A549 (cell line): ENCODE results near the gene SMG6. TPM values are rescaled to one million over a fixed set of nuclear protein-coding genes. Genes with fewer than 3 reads are reported as not detected.

ENCODE experiments used
- ATAC-seq, 2 experiments: fragments of 200-7000 bp in 1 of 2; fragments of >200 bp in 1 of 2; cut with Nextera tagmentation in 1 of 2; cut with Tn5 transposase in 1 of 2; 3 replicates each; pipeline versions ENCODE4 v1.8.0 to v1.9.1; 2018 to 2020; ENCODE audit warnings: mild to moderate bottlenecking in 1 of 2, moderate library complexity in 1 of 2
- CTCF ChIA-PET: fragments of 300-600 bp; sonication (Branson Sonifier 250); formaldehyde crosslinking; extraction: SDS; loops from one replicate; lab custom pipeline; 2021; ENCODE audit warnings: antibody characterized with exemption, inconsistent platforms; lab: Yijun Ruan, JAX
- POLR2A ChIA-PET: fragments of 350-600 bp; formaldehyde crosslinking; extraction: SDS; loops from one replicate; lab custom pipeline; 2021; ENCODE audit warnings: antibody characterized with exemption, inconsistent platforms; lab: Yijun Ruan, JAX
- DNase-seq, 2 experiments: peaks; one replicate each; pipeline versions ENCODE4 v3.0.0 to v3.0.0-alpha.2; 2011 to 2016; ENCODE audit warnings: low read depth in 1 of 2, low spot score in 1 of 2
- FAIRE-seq: peaks from 2 replicates; lab custom pipeline; 2011; peaks lifted over from hg19 to GRCh38; lab: Jason Lieb, UNC
- H3K27ac ChIP-seq, 2 experiments: fragments of >200 bp; sonication (Bioruptor Twin); formaldehyde crosslinking; 3 replicates each; pipeline ENCODE4 v1.5.1; 2016 to 2017
- H3K4me1 ChIP-seq: fragments of >200 bp; sonication (Bioruptor Twin); formaldehyde crosslinking; 3 replicates; pipeline ENCODE4 v1.6.1; 2016
- H3K4me2 ChIP-seq: fragments of >200 bp; sonication (Bioruptor Twin); formaldehyde crosslinking; 3 replicates; pipeline ENCODE4 v1.6.1; 2016
- H3K4me3 ChIP-seq: fragments of >200 bp; sonication (Bioruptor Twin); formaldehyde crosslinking; 3 replicates; pipeline ENCODE4 v1.5.1; 2016
- H3K9me3 ChIP-seq: fragments of >200 bp; sonication (Bioruptor Twin); formaldehyde crosslinking; 3 replicates; pipeline ENCODE4 v1.6.1; 2016
- CBX8 ChIP-seq: fragments of 200-600 bp; sonication (generic); IDR thresholded peaks from 2 replicates; pipeline ENCODE4 v1.6.1; 2016
- CEBPB ChIP-seq, 2 experiments: fragments of >200 bp in 1 of 2; sonication (Bioruptor Twin) in 1 of 2; formaldehyde crosslinking in 1 of 2; IDR thresholded peaks; 2 replicates each; pipeline ENCODE4 v1.6.1; 2012 to 2016
- CHD2 ChIP-seq: fragments of 150-350 bp; IDR thresholded peaks from 2 replicates; pipeline ENCODE4 v1.6.1; 2014; ENCODE audit warnings: low read length; ENCODE audit not compliant: partially characterized antibody
- CTCF ChIP-seq: fragments of >200 bp; sonication (Bioruptor Twin); formaldehyde crosslinking; IDR thresholded peaks from 3 replicates; pipeline ENCODE4 v1.5.1; 2016
- FOXS1 ChIP-seq: fragments of 250-450 bp; sonication (Bioruptor Pico); IDR thresholded peaks from 2 replicates; pipeline ENCODE4 v1.5.0; 2020; ENCODE audit warnings: mild to moderate bottlenecking, moderate library complexity
- GATA3 ChIP-seq: IDR thresholded peaks from 2 replicates; pipeline ENCODE4 v1.6.1; 2012; ENCODE audit warnings: borderline replicate concordance
- HMGXB4 ChIP-seq: fragments of 250-450 bp; sonication (Bioruptor Pico); IDR thresholded peaks from 2 replicates; pipeline ENCODE4 v1.5.0; 2021; ENCODE audit warnings: mild to moderate bottlenecking, moderate library complexity, borderline replicate concordance
- HOXA7 ChIP-seq: fragments of 250-450 bp; sonication (Bioruptor Pico); IDR thresholded peaks from 2 replicates; pipeline ENCODE4 v1.5.0; 2020; ENCODE audit warnings: mild to moderate bottlenecking, moderate library complexity
- JUNB ChIP-seq: fragments of >200 bp; sonication (Bioruptor Twin); formaldehyde crosslinking; IDR thresholded peaks from 2 replicates; pipeline ENCODE4 v1.6.1; 2016
- KDM5A ChIP-seq: fragments of 200-600 bp; sonication (generic); IDR thresholded peaks from 2 replicates; pipeline ENCODE4 v1.6.1; 2016; ENCODE audit warnings: antibody characterized with exemption, mild to moderate bottlenecking
- MAFK ChIP-seq: fragments of 450-650 bp; IDR thresholded peaks from 2 replicates; pipeline ENCODE4 v1.6.1; 2014; ENCODE audit not compliant: partially characterized antibody
- MAX ChIP-seq: IDR thresholded peaks from 2 replicates; pipeline ENCODE4 v1.6.1; 2012
- MYC ChIP-seq: IDR thresholded peaks from 2 replicates; pipeline ENCODE4 v1.6.1; 2012; ENCODE audit warnings: mild to moderate bottlenecking, inconsistent platforms, low read length, improper control_type of control experiment, borderline replicate concordance
- PBX3 ChIP-seq: IDR thresholded peaks from 2 replicates; pipeline ENCODE4 v1.6.1; 2012
- RAD21 ChIP-seq, 2 experiments: fragments of >200 bp in 1 of 2; sonication (Bioruptor Twin) in 1 of 2; formaldehyde crosslinking in 1 of 2; IDR thresholded peaks in 1 of 2; conservative IDR thresholded peaks in 1 of 2; 2 replicates in 1 of 2; 3 replicates in 1 of 2; pipeline ENCODE4 v1.6.1; 2012 to 2018; ENCODE audit warnings: inconsistent platforms in 1 of 2
- RARB ChIP-seq: fragments of 250-450 bp; sonication (Bioruptor Pico); IDR thresholded peaks from 2 replicates; pipeline ENCODE4 v1.8.0; 2021; ENCODE audit warnings: mild to moderate bottlenecking, moderate library complexity
- RCOR1 ChIP-seq: fragments of 150-350 bp; IDR thresholded peaks from 2 replicates; pipeline ENCODE4 v1.6.1; 2014; ENCODE audit warnings: antibody characterized with exemption, low read length, low read depth
- REST ChIP-seq: fragments of 200-600 bp; sonication (generic); IDR thresholded peaks from 2 replicates; pipeline ENCODE4 v1.6.1; 2016; ENCODE audit warnings: antibody characterized with exemption, mild to moderate bottlenecking, moderate library complexity
- ZC3H11A ChIP-seq: fragments of 450-650 bp; IDR thresholded peaks from 2 replicates; pipeline ENCODE4 v1.6.1; 2014; ENCODE audit warnings: antibody characterized with exemption, mild to moderate bottlenecking
- WGBS: methylation state at CpG from one replicate; pipeline ENCODE4 v1.1.6; 2017; ENCODE audit errors: missing lambda C conversion rate; 5-methylcytosine and 5-hydroxymethylcytosine counted together
- polyA plus RNA-seq, 4 experiments: library from polyadenylated mRNA; depleted of rRNA in 3 of 4; stranded (reverse); fragments of >200 nt; fragmentation: RNase III in 1 of 4; extraction: RNeasy Plus Mini Kit Qiagen cat#74134 plus additional on column Dnase treatment in 1 of 4; gene quantifications; 2 replicates in 3 of 4; 3 replicates in 1 of 4; pipeline ENCODE4 v1.2.3, GENCODE V29; 2011 to 2017

Gene SMG6
- polyA plus RNA-seq, 2 of the 4 experiments (the other 2 are of a cell fraction) = 4.7 to 17.0 TPM

GRCh38 chr17:2240541-2240940 is 63.0 kb downstream of the SMG6 start:
- Histone ChIP-seq H3K27ac (no peak overlapping the region), H3K4me3 (no peak overlapping the region), H3K4me2 (no peak overlapping the region; the same call in 2 of the 3 replicates), H3K9me3 (no peaks in the 10 kb centered on the region), H3K4me1 (peaks cover 18% of the 10 kb centered on the region)
- ChIA-PET POLR2A (interaction anchor here (0.6 to 1.0 kb wide), 2 partner anchors 63 to 98 kb away, joined by 6 to 12 read pairs; partner anchors contain the start of genes SMG6 and SRR), CTCF (interaction anchor here (1.0 to 2.5 kb wide), 5 partner anchors 9 to 186 kb away, joined by 3 to 31 read pairs (median 6); partner anchors contain the start of gene HIC1)
- DNase-seq (no peak), FAIRE-seq (no peak), ATAC-seq (no peak)
- no peak for TF ChIP-seq CEBPB (IDR thresholded peaks at IDR 0.05)
- TF ChIP-seq MYC = no peak
- no peak for TF ChIP-seq MAX
- TF ChIP-seq REST = no peak
- no peak for TF ChIP-seq CBX8
- TF ChIP-seq CTCF = no peak
- no peak for TF ChIP-seq ZC3H11A
- no peak for TF ChIP-seq HMGXB4
- TF ChIP-seq KDM5A = no peak
- no peak for TF ChIP-seq JUNB
- TF ChIP-seq HOXA7 (CRISPR knock-in tag) = no peak
- TF ChIP-seq RCOR1 = no peak
- TF ChIP-seq MAFK = no peak
- TF ChIP-seq RAD21 (conservative IDR thresholded peaks at IDR 0.05 in 1 of 2, IDR thresholded peaks at IDR 0.05 in 1 of 2) = no peak
- no peak for TF ChIP-seq GATA3
- no peak for TF ChIP-seq CHD2
- TF ChIP-seq RARB (CRISPR knock-in tag) = no peak
- TF ChIP-seq FOXS1 (CRISPR knock-in tag) = no peak
- TF ChIP-seq PBX3 = no peak
- WGBS = 94% methylated on average over 13 of the region's 13 CpGs
